ENCODE measurements around the gene NSD1. TPM values are rescaled to one million over a fixed set of nuclear protein-coding genes. Genes with fewer than 3 reads are reported as not detected.

The NSD1 gene
- total and polyA plus RNA-seq, 3 donors from 2014 or later = 66.0 to 86.6 (median 71.2) TPM

- intact Hi-C loops (cut with DNase I; ENCODE audit: low total_unique reads) = no loop called here
- 56 to 62% methylated on average over 3 of the region's 3 CpGs for WGBS, 2 donors
These were observed 50.3 kb downstream of the NSD1 start for GRCh38 chr5:177183766-177184360.

GRCh38 chr5:177185993-177186392 is 52.4 kb downstream of the NSD1 start:
- WGBS, 2 donors = 73 to 87% methylated on average over 2 of the region's 2 CpGs
- Histone ChIP-seq H3K9me3 (no peaks in the 10 kb centered on the region), H3K4me1 (no peaks in the 10 kb centered on the region), H3K27me3 (no peaks in the 10 kb centered on the region), H3K27ac (no peak overlapping the region), H3K4me3 (no peak overlapping the region), H3K36me3 (ENCODE audit: low read depth, missing control alignments) (no peaks in the 10 kb centered on the region)
- no peak for TF ChIP-seq POLR2A (IDR thresholded peaks at IDR 0.05)
- no peak for TF ChIP-seq CTCF (IDR thresholded peaks at IDR 0.05)
- intact Hi-C loops (cut with DNase I; ENCODE audit: low total_unique reads) = no loop called here
- no peak for DNase-seq

More at GRCh38 chr5:177183766-177184360, 50.3 kb downstream of the NSD1 start:
- Histone ChIP-seq H3K36me3 (ENCODE audit: low read depth, missing control alignments) (no peaks in the 10 kb centered on the region), H3K4me3 (no peak overlapping the region), H3K27me3 (no peaks in the 10 kb centered on the region), H3K9me3 (no peaks in the 10 kb centered on the region), H3K4me1 (no peaks in the 10 kb centered on the region), H3K27ac (no peak overlapping the region)
- TF ChIP-seq POLR2A (IDR thresholded peaks at IDR 0.05) = no peak
- no peak for TF ChIP-seq CTCF (IDR thresholded peaks at IDR 0.05)
- no peak for DNase-seq

DNA sequence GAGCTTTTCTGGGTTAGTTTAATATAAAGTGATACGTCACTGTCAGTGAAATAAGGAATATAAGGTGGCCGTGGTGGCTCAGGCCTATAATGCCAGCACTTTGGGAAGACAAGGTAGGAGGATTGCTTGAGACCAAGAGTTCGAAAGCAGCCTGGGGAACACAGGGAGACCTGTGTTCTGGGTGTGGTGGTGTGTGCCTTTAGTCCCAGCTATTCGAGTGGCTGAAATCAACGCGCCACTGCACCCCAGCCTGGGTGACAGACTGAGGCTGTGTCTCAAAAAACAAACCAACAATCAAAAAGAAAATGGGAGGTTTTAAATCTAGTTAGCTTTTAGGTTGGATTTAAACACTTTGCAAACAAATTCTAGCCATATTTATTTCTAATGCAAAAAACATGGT is 53.1 kb downstream of the NSD1 start:
- TF ChIP-seq POLR2A (IDR thresholded peaks at IDR 0.05) (no peak), CTCF (IDR thresholded peaks at IDR 0.05) (no peak)
- no peak overlapping the region for H3K27ac ChIP-seq

DNA sequence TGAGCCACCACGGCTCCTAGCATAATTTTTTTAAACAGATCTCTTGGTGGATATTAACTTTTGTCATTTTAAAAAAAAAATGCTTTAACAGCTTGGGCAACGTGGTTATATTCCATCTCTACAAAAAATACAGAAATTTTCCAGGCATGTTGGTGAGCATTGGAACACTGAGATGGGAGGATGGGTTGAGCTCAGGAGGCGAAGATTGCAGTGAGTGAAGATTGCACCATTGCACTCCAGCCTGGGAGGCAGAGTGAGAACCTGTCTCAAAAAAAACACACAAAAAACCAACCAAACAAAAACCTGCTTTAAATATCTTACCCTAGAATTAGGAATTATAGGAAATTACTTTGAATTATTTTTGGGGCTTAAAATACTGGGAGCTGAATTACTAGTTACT is 55.2 kb downstream of the NSD1 start:
- no peak overlapping the region for H3K4me3 ChIP-seq
- H3K27me3 ChIP-seq = no peaks in the 10 kb centered on the region
- no peaks in the 10 kb centered on the region for H3K36me3 ChIP-seq (ENCODE audit: low read depth, missing control alignments)
- no peak for DNase-seq
- H3K9me3 ChIP-seq = no peaks in the 10 kb centered on the region
- no peak for TF ChIP-seq CTCF (IDR thresholded peaks at IDR 0.05)
- no peak for TF ChIP-seq POLR2A (IDR thresholded peaks at IDR 0.05)
- WGBS, 2 donors = 63 to 71% methylated on average over 3 of the region's 3 CpGs
- intact Hi-C loops (cut with DNase I; ENCODE audit: low total_unique reads) = no loop called here
- no peak overlapping the region for H3K27ac ChIP-seq
- H3K4me1 ChIP-seq = no peaks in the 10 kb centered on the region

More for the DNA sequence above, 53.1 kb downstream of the NSD1 start:
- intact Hi-C loops (cut with DNase I; ENCODE audit: low total_unique reads) = no loop called here
- DNase-seq = no peak
- H3K36me3 ChIP-seq (ENCODE audit: low read depth, missing control alignments) = no peaks in the 10 kb centered on the region
- H3K27me3 ChIP-seq = no peaks in the 10 kb centered on the region
- H3K4me1 ChIP-seq = no peaks in the 10 kb centered on the region
- no peak overlapping the region for H3K4me3 ChIP-seq
- WGBS, 2 donors = 84 to 94% methylated on average over 6 of the region's 6 CpGs
- no peaks in the 10 kb centered on the region for H3K9me3 ChIP-seq

- intact Hi-C loops (cut with DNase I; ENCODE audit: low total_unique reads) = no loop called here
- DNase-seq = no peak
- H3K4me3 ChIP-seq = no peak overlapping the region
- H3K36me3 ChIP-seq (ENCODE audit: low read depth, missing control alignments) = no peaks in the 10 kb centered on the region
- TF ChIP-seq POLR2A (IDR thresholded peaks at IDR 0.05) (no peak), CTCF (IDR thresholded peaks at IDR 0.05) (no peak)
- H3K27ac ChIP-seq = no peak overlapping the region
- no peaks in the 10 kb centered on the region for H3K9me3 ChIP-seq
- no peaks in the 10 kb centered on the region for H3K4me1 ChIP-seq
- H3K27me3 ChIP-seq = no peaks in the 10 kb centered on the region
These were observed 55.8 kb downstream of the NSD1 start for GRCh38 chr5:177189416-177189815.

Measured in testis (tissue), 3 donors.